Transverse colon (tissue), 3 donors: Measurements from ENCODE around the gene OLFML3.

Source experiments
- CTCF ChIP-seq, 5 experiments: fragments of 200-600 bp in 3 of 5; fragments of 450-650 bp in 2 of 5; sonication (generic) in 3 of 5; IDR thresholded peaks; 1 replicate in 2 of 5; 2 replicates in 3 of 5; pipeline ENCODE4 v1.5.1; 2016 to 2017; ENCODE audit warnings: antibody characterized with exemption in 5 of 5, inconsistent platforms in 3 of 5, mild to moderate bottlenecking in 2 of 5, moderate library complexity in 1 of 5
- POLR2A ChIP-seq: fragments of 450-650 bp; IDR thresholded peaks from one replicate; pipeline ENCODE4 v1.6.1; 2016; ENCODE audit warnings: antibody characterized with exemption, mild to moderate bottlenecking, moderate library complexity

GRCh38 chr1:114009393-114009792 lies 30.1 kb downstream of the OLFML3 start:
- TF ChIP-seq CTCF (IDR thresholded peaks at IDR 0.05), result no peak
- no peak for TF ChIP-seq POLR2A
